A673 (cell line): ENCODE measurements around the gene ANO4.

Experiments
- EZH2 ChIP-seq: fragments of 200-600 bp; sonication (generic); IDR thresholded peaks from 2 replicates; pipeline ENCODE4 v1.6.1; 2017; ENCODE audit warnings: borderline replicate concordance, low read depth, mild to moderate bottlenecking, mixed read lengths, antibody characterized with exemption, low read length; ENCODE audit not compliant: poor library complexity, severe bottlenecking
- TF ChIP-seq, protein P1 (sequence below): fragments of 300-800, 200-600 bp; sonication (generic); conservative IDR thresholded peaks from 2 replicates; pipeline ENCODE4 v1.5.1; 2017; ENCODE audit warnings: low read depth, mild to moderate bottlenecking, antibody characterized with exemption, low read length, moderate library complexity, mixed read lengths

DNA sequence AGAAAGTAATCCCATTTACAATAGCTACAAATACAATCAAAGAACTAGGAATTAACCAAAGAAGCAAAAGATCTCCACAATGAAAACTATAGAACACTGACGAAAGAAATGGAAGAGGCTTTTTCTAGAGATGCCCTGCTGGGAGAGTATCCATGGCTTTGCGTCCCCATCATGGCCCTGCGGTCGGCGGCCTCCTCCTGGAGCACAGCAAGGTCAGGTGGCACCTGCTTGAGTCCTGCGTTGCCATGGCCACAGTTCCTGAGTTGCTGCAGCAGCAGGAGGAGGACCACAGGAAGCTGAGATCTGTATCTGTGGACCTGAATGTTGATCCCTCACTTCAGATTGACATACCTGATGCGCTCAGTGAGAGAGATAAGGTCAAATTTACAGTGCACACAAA, 271.9 kb downstream of the ANO4 start:
- TF ChIP-seq, protein P1, sequence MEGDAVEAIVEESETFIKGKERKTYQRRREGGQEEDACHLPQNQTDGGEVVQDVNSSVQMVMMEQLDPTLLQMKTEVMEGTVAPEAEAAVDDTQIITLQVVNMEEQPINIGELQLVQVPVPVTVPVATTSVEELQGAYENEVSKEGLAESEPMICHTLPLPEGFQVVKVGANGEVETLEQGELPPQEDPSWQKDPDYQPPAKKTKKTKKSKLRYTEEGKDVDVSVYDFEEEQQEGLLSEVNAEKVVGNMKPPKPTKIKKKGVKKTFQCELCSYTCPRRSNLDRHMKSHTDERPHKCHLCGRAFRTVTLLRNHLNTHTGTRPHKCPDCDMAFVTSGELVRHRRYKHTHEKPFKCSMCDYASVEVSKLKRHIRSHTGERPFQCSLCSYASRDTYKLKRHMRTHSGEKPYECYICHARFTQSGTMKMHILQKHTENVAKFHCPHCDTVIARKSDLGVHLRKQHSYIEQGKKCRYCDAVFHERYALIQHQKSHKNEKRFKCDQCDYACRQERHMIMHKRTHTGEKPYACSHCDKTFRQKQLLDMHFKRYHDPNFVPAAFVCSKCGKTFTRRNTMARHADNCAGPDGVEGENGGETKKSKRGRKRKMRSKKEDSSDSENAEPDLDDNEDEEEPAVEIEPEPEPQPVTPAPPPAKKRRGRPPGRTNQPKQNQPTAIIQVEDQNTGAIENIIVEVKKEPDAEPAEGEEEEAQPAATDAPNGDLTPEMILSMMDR: no peak
- TF ChIP-seq EZH2: no peak
